ENCODE results near the gene STK35.

The STK35 gene

DNA sequence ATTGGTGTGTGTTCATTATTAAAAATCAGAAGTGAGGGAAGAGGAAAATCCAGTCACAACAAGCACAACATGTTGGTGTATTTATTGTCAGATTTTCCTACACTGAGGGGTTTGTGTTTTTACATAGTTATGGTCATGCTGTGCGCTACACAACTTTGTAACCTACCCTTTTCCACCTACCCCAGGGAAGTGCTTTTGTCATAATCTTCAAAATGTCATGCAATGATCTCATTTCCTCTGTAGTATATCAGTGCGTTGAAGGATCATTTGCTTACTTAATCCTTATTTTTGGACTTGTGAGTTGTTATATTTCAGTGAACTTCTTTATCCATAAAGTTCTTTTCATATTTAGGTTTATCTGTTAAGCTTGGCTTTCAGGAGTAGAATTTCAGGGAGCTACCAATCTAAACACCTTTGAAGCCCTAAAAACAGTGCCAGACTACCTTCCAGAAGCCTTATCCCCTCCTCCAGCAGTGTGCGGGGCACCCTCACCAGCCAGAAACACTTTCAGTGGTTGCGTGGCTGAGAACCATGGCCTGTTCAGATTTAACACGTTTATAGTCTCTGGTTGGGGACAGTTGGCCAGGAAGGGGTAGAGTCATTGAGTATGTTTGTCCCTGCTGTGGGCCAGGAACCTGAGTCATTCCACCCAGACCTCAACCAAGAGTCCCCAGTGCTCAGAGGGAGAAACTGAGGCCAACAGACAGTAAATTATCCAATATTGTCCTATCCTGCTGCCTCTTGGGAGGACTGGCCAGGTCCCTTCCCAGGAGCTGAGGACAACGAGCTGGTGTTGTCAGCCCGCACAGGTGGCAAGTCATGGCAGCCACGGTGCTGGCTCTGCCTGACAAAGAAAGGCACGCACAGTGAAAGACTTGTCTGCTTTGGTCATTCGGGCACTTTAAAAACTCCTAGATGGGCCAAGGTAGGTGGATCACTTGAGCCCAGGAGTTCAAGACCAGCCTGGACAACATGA lies 40.3 kb downstream of the STK35 start:
- no peak overlapping the region for H3K9ac ChIP-seq (ENCODE audit: low read length)
- TF ChIP-seq EZH2 (IDR thresholded peaks at IDR 0.05; ENCODE audit: borderline replicate concordance, low read length): no peak
- TF ChIP-seq, protein P1, sequence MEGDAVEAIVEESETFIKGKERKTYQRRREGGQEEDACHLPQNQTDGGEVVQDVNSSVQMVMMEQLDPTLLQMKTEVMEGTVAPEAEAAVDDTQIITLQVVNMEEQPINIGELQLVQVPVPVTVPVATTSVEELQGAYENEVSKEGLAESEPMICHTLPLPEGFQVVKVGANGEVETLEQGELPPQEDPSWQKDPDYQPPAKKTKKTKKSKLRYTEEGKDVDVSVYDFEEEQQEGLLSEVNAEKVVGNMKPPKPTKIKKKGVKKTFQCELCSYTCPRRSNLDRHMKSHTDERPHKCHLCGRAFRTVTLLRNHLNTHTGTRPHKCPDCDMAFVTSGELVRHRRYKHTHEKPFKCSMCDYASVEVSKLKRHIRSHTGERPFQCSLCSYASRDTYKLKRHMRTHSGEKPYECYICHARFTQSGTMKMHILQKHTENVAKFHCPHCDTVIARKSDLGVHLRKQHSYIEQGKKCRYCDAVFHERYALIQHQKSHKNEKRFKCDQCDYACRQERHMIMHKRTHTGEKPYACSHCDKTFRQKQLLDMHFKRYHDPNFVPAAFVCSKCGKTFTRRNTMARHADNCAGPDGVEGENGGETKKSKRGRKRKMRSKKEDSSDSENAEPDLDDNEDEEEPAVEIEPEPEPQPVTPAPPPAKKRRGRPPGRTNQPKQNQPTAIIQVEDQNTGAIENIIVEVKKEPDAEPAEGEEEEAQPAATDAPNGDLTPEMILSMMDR (IDR thresholded peaks at IDR 0.05; ENCODE audit: low read length): no peak
- no peaks in the 10 kb centered on the region for H3K9me2 ChIP-seq (ENCODE audit: low read depth, low read length)
- no peaks in the 10 kb centered on the region for H3K79me2 ChIP-seq (ENCODE audit: insufficient read depth, low read length)
- no peaks in the 10 kb centered on the region for H3K4me1 ChIP-seq (ENCODE audit: insufficient read depth, low read length, severe bottlenecking)
- H3K4me3 ChIP-seq (ENCODE audit: low read depth, low read length, poor library complexity, severe bottlenecking): no peak overlapping the region
- no peaks in the 10 kb centered on the region for H4K20me1 ChIP-seq (ENCODE audit: insufficient read depth, low read length)
- H3K27me3 ChIP-seq (ENCODE audit: insufficient read depth, low read length): no peaks in the 10 kb centered on the region
- H3K27ac ChIP-seq (ENCODE audit: low read depth, low read length, poor library complexity, severe bottlenecking): no peak overlapping the region
- H3K36me3 ChIP-seq (ENCODE audit: insufficient read depth, low read length): peaks cover 4% of the 10 kb centered on the region; the same call in 1 of the 2 replicates
- no peaks in the 10 kb centered on the region for H3K9me3 ChIP-seq (ENCODE audit: low read length)
- no peak overlapping the region for H2AFZ ChIP-seq (ENCODE audit: low read length)
- H3F3A ChIP-seq (ENCODE audit: insufficient read depth, low read length): no peaks in the 10 kb centered on the region
- no peak overlapping the region for H3K4me2 ChIP-seq (ENCODE audit: low read length)

GRCh38 chr20:2142649-2143048 lies 41.0 kb downstream of the STK35 start:
- Histone ChIP-seq H3K4me2 (ENCODE audit: low read length) (no peak overlapping the region), H3K4me3 (ENCODE audit: low read depth, low read length, poor library complexity, severe bottlenecking) (no peak overlapping the region), H3K79me2 (ENCODE audit: insufficient read depth, low read length) (no peaks in the 10 kb centered on the region), H3K27ac (ENCODE audit: low read depth, low read length, poor library complexity, severe bottlenecking) (no peak overlapping the region), H3F3A (ENCODE audit: insufficient read depth, low read length) (no peaks in the 10 kb centered on the region), H4K20me1 (ENCODE audit: insufficient read depth, low read length) (no peaks in the 10 kb centered on the region), H3K9me3 (ENCODE audit: low read length) (no peaks in the 10 kb centered on the region), H3K9ac (ENCODE audit: low read length) (no peak overlapping the region), H3K27me3 (ENCODE audit: insufficient read depth, low read length) (no peaks in the 10 kb centered on the region), H3K9me2 (ENCODE audit: low read depth, low read length) (no peaks in the 10 kb centered on the region), H2AFZ (ENCODE audit: low read length) (no peak overlapping the region), H3K36me3 (ENCODE audit: insufficient read depth, low read length) (peaks cover 4% of the 10 kb centered on the region; the same call in 1 of the 2 replicates), H3K4me1 (ENCODE audit: insufficient read depth, low read length, severe bottlenecking) (no peaks in the 10 kb centered on the region)
- TF ChIP-seq EZH2 (IDR thresholded peaks at IDR 0.05; ENCODE audit: borderline replicate concordance, low read length): no peak
- TF ChIP-seq, protein P1 (IDR thresholded peaks at IDR 0.05; ENCODE audit: low read length): no peak

GRCh38 chr20:2143594-2143993 lies 42.0 kb downstream of the STK35 start:
- Histone ChIP-seq H3K4me3 (ENCODE audit: low read depth, low read length, poor library complexity, severe bottlenecking) (no peak overlapping the region), H4K20me1 (ENCODE audit: insufficient read depth, low read length) (no peaks in the 10 kb centered on the region), H3K9me3 (ENCODE audit: low read length) (no peaks in the 10 kb centered on the region), H3F3A (ENCODE audit: insufficient read depth, low read length) (no peaks in the 10 kb centered on the region), H3K79me2 (ENCODE audit: insufficient read depth, low read length) (no peaks in the 10 kb centered on the region), H3K36me3 (ENCODE audit: insufficient read depth, low read length) (peaks cover 4% of the 10 kb centered on the region; the same call in 1 of the 2 replicates), H3K4me2 (ENCODE audit: low read length) (no peak overlapping the region), H3K9me2 (ENCODE audit: low read depth, low read length) (no peaks in the 10 kb centered on the region), H3K27ac (ENCODE audit: low read depth, low read length, poor library complexity, severe bottlenecking) (no peak overlapping the region), H3K27me3 (ENCODE audit: insufficient read depth, low read length) (no peaks in the 10 kb centered on the region), H3K4me1 (ENCODE audit: insufficient read depth, low read length, severe bottlenecking) (no peaks in the 10 kb centered on the region), H3K9ac (ENCODE audit: low read length) (no peak overlapping the region), H2AFZ (ENCODE audit: low read length) (no peak overlapping the region)
- TF ChIP-seq, protein P1 (IDR thresholded peaks at IDR 0.05; ENCODE audit: low read length): no peak

All from OCI-LY1 (cell line).